Activated CD4-positive, CD25-positive, alpha-beta regulatory T cell treated with anti-CD3 and anti-CD28 coated beads, Interleukin-2, amount 50 U/mL, for 72 hours (primary cell): ENCODE data around the gene FAM20B.
A peak's percentile ranks its signal among the peaks of the same experiment; 100 is the strongest.
"Not testable (repeated sequence)": the region's sequence is repeated elsewhere in the genome, so short reads cannot be mapped to it uniquely, and the experiment has no call there.

Source experiments
- DNase-seq: peaks from one replicate; pipeline ENCODE4 v3.0.0; 2021

Gene FAM20B

DNA sequence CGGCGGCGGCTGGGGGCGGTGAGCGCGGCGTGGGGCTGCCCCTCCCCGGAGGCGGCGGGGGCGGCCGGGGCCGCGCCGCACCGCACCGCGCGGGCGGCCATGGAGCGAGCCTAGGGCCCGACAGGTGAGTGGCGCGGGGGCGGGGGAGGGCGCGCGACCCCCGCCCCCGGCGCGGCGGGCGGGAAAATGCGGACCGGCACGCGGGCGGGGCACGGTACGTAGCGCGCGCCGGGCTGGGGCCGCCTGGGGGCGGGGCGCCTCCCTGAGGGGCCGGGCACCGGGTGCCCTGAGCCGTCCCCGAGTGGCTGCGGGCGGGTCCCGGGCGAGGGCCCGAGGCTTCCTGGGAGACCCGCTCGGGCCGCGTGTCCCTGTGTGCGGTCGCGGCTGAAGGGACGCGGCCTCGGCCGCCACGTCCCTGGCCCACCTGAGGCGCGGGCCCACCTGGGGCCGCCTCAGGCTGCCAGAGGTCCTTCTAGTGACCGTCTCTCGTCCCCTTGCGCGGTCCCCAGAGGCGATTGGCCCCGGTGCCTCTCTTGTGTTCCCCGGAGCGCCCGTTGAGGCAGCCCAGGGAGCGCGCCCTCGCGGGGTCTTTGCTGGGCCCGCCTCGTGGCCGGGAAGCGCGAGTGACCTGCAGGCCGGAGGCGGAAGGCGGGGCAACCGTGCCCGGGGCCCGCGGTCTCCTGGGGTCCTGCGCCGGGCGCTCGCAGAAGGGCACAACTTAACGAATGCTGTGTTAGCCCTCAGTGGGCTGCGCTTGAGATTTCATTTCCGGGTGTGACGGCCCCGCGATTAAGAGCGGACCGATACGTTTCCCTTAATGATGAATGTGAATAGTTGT lies 500 bp downstream of the FAM20B start:
- peak; percentile 71 for DNase-seq

DNA sequence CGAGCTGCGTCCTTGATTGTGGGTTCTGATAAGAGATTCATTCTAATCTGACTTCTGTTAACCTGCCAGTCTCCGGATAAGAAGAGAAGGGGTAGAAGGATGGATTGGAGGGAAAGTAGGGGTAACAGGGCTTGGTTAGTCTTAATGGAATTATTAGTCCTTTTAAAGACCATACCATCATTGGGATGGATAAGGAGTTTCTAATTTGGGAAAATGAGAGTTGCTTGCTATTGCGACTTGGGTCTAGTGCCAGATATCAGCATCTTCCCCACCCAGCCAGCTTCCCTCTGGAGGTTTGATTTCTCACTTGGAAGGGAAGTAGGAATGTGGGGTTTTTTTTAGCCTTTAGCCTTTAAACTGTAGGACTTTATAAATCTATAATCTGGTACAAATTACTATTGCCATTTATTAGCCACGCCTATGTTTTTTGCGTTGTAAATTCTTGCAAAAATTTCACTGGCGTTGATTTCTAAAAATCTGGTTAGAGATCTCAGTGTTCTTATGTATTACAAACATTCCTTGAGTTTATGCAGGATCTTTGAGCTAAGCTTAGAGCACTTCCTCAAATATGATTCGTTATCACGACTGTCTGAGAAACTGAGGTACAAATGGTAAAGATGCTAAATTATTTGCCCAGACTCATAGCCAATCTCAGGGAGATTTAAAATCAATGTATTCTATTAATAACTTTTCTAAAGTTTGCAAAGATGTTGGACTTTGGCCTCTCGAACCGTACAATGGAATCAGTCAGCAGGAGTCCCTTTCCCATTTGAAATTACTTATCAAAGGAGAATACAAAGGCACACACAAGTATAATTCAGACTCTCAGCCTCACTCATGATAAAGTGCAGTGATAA lies 1.3 kb downstream of the FAM20B start:
- DNase-seq = no peak

DNA sequence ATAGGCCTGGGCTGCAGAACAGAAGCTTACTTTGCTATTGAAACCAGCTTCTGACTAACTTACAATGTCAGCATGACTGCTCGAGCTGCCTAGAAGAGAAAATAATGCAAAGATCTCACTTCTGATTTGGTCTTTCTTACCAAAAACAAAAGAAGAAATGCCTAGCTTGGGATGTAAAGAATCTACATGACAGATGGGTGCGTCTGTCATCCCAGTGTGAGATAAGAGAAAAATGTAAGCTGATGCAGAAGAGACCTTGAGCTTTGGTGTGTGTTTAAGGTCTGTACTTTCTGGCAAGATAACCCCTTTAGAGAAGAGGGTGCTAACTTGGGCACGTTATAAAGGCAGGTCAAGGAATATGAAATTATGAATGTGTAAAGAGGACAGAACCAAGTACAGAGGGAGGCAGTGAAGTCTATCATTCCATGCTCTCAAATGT lies 3.6 kb downstream of the FAM20B start:
- no peak for DNase-seq

DNA sequence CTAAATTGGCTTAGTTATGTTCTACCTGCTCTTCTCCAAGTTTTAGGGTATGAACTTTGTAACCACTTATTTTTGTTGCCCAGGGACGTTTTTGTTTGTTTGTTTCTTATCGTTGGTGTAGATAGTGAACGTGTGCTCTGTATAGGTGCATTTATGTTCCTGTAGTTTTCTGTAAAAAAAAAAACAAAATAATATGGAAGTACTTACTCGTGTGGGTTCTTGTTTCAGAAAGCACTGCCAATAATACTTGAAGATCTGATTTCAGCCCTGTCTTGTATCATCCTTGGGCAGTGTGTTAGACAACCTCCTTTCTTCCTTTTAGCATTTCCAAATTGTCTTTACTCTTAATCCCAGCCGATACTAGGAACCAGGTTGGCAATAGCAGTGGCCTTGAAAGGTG lies 4.4 kb downstream of the FAM20B start:
- DNase-seq = no peak

DNA sequence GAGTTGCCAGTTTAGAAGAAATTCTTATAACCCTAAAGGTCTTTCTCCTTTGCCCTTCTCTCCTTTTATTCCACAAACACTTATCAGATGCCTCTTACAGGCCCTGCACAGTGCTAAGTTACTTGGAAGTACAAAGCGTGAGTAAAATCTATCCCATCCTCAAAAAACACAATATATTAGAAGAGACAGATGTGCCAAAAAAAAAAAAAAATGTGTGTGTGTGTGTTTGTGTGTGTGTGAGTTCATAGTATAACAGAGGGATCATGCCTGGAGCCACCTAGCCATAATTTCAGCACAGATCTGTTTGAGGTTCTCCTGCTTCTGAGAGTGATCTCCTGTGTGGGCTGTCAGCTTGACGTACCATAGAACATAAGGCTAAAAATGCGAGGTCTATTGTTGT lies 5.0 kb downstream of the FAM20B start:
- DNase-seq = no peak

DNA sequence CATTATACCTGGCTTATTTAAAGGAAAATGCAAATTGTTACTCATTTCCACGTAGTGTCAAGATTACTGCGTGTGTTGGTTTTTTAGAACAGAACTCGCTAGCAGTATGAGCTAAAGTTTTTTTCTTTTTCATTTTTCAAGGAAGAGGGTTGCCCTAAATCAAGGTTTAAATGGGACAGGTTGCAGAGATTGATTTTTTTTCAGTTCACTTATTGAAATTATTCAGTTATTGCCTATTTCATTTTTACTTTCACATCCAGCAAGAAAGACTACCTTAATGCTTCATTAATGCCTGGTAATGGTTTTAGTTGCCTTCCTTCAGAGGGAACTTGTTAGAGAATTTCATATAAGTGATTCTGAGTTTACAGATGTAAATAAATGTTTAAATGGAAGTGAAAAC lies 5.6 kb downstream of the FAM20B start:
- DNase-seq = no peak

DNA sequence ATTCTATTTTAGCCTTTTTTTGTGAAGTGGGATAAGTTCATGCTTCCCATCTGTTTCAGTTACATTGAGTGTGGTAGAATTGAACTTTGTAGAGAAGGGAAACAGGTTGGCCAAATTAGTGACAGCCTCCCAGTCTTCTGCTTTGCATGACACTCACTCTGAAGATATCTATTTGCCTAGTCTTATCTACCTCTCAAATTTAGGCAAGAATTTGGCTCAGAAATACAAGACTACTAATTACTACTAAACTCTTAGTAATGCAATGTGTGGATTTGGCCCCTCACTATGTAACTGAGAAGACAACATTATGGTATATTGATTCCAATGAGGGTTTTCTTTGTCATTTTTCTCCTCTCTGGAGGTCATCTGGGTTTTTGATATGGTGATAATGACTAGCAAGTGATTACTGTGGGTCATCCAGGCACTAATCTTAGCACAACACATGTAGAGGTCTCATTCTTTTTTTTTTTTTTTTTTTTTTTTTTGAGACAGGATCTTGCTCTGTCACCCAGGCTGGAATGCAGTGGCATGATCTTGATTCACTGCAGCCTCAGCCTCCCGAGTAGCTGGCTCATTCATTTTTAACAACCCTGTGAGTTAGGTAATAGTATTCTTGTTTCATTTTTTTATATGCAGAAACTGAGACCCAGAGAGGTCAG lies 6.3 kb downstream of the FAM20B start:
- no peak for DNase-seq

DNA sequence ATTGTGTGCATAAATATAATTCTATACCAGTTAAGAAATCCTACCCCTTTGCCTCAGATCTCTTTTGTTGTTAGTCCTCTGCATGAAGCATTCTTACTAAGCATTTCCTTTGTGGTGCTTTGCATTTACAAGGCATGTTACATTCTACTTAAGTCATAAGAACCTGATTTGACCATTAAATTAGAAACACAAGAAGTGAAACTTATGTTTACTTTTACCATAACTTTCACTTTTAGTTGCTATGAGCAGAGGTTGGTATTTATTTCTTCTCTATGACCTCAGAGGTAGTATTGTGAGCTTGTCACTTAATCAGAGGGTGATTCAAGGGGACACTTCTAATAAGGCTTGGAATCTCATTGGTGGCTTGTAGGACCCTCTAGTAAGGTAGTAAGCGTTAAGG lies 9.0 kb downstream of the FAM20B start:
- no peak for DNase-seq

DNA sequence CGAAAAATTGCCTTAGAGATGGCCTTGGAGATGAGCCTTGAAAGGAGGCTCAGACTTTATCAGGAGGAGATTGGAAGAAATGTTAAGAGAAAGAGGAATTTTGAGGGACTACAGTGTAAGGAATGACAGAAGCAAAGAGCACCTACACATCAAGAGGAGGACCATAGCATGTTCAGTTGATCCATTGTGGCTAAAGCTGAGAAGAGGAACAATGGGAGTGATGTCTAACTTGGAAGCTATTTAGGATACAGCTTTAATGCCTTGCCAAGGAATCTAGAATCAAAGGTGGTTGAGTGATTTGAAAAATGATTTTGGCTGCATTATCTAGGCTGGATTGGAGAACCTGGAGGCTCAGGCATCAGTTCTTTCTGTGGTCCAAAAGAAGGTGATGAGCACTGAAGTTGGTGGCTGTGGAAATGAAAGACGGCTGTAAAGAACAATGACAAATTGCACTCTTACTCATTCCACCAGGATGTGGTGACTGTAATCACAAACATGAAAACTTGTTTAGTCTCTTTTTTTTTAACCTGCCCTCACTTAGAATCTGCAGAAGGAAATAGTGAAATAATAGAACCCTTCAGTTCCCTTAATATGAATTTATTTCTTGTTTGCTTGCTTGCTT lies 11.3 kb downstream of the FAM20B start:
- DNase-seq = no peak

DNA sequence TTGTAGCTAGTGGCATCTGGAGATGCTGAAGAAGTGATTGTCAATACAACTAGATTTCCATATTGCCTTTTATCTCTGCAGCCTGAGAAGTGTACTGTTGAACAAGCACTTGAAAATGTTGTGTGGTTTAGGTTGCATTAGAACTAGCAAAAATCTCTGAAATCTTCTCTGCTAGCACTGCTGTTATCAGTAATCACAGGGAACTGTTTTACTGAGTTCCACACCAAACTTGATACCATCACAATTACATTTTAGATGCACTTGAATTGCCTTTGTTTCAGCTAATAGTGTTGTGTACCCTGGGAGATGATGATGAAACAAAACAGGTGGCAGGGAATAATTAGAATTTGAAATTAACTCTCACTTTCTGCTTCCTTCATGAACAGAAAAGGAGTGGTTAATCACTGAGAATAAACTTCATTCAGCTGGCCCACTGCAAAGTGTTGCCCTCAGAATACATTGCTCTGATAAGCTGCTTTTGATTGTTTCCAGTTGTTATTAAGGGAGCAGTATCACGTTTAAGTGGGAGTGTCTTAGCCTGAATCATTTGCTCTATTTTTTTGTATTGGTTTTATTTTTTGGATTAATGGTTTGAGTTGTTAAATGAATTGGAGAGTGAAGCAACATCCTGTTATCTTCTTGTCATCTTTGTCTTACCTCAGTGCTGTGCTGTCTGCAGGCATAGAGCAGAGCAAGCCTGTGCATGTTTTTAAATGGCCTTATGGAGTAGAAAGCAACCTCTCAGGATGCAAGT lies 13.0 kb downstream of the FAM20B start:
- no peak for DNase-seq

DNA sequence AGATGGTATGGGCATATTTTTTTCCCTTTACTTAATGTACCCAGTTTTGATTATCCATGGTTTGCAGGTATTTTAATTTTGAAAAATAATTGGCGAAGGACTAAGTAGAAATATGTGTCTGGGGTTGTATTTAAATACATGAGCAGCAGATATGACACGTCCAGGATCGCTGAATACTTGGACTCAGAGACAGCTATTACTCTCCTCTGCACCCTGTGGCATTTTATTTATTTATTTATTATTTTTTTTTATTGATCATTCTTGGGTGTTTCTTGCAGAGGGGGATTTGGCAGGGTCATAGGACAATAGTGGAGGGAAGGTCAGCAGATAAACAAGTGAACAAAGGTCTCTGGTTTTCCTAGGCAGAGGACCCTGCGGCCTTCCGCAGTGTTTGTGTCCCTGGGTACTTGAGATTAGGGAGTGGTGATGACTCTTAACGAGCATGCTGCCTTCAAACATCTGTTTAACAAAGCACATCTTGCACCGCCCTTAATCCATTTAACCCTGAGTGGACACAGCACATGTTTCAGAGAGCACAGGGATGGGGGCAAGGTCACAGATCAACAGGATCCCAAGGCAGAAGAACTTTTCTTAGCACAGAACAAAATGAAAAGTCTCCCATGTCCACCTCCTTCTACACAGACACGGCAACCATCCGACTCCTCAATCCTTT lies 13.9 kb downstream of the FAM20B start:
- not testable (repeated sequence) for DNase-seq

DNA sequence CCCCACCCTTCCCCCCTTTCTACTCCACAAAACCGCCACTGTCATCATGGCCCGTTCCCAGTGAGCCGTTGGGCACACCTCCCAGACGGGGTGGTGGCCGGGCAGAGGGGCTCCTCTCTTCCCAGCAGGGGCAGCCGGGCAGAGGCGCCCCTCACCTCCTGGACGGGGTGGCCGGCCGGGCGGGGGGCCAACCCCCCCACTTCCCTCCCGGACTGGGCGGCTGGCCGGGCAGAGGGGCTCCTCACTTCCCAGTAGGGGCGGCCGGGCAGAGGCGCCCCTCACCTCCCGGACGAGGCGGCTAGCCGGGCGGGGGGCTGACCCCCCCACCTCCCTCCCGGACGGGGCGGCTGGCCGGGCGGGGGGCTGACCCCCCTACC lies 14.5 kb downstream of the FAM20B start:
- DNase-seq = not testable (repeated sequence)

DNA sequence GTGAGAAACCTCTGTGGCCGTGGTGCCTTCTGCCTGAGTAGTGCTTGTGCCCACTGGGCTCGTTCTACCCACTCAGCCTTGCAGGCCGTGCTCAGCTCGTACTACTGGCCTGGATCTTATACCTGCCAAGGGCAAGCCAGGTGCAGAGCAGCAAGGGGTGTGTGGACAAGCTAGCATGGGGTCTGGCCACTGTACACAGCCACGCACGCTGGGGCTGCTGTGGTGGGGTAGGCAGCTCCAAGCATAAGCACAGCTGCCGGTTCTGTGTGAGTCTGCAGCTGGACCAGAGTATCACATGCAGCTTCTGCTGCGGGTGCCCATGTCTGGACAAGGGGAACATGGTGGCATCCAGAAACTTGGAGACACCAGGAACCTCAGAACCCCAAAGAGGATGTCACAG lies 16.4 kb downstream of the FAM20B start:
- DNase-seq = no peak

DNA sequence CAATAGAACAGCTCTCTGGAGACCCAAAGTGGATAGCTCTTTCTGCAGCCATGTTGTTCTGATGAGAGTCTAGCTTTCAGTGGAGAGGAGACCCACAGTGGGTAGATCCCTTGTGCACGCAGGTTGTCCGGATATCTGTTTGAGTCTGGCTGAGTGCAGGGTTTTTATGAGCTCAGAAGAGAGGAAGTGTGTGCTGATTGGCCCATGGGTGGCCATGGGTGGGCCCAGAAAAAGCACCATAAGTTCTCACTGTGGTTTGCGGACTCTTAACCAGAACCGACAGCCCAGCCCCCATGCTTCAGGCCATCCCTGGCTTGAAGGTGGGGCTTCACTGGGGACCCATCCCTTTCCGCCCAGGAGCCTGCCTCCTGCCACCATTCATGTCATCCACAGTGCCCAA lies 17.0 kb downstream of the FAM20B start:
- DNase-seq = no peak

DNA sequence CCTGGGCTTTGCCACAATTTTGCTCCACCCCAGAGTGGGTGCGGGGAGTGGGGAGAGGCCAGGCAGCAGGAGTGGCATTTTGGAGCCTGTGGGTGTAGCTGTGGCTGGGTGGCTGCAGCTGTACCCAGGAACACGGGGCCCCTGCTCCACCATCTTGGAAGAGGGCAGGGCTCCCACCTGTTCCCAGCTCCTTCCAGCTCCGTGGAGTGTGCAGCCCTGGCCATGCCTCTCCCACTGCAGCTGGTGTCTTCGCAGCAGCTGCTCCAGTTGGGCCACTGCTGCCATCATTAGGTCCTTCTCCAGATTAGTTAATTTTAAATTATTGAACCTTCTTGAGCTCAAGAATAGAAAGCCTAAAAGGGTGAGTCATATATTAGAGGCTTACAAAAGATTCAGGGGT lies 17.6 kb downstream of the FAM20B start:
- no peak for DNase-seq

DNA sequence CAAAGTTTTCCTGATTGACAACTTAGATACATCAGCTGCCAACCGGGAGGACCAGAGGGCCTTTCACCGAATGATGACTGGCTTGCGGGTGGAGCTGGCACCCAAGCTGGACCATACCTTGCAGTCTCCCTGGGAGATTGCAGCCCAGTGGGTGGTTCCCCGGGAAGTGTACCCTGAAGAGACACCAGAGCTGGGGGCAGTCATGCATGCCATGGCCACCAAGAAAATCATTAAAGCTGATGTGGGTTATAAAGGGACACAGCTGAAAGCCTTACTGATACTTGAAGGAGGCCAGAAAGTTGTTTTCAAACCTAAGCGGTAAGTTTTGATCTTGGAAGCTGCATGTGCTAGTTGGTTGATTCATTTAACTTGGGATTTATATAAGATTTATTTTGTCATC lies 18.2 kb downstream of the FAM20B start:
- no peak for DNase-seq

DNA sequence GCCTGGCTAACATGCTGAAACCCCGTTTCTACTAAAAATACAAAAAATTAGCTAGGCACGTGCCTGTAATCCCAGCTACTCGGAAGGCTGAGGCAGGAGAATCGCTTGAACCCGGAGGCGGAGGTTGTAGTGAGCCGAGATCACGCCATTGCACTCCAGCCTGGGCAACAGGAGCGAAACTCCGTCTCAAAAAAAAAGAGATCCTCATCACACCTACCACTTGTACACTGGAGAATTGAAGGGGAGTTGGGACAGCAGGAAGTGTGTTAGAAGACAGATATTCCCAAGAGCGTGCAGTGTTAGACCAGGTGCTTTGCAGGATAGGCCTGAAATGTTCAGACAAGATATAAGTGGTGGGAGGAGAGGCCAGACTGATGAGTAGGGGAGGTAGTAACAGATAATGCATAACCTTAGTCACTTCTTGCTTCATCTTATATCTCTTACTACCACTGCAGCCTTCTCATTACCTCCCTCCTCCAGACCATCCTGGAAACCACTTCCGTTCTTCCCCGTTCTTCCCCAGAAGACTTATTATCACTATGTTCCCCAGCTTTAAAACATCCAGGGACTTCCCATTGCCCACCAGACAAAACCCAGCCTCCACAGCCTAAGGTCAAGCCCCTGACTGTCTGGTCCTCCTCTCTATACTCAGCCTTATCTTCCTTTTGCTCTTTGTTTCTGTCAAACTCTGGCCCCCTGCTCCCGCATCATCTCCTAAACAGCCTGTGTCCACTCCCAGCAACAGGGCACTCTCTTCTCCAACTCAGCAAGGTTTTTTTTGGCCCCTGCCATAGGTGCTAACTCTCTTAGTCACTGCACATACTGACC lies 21.3 kb downstream of the FAM20B start:
- DNase-seq = no peak

DNA sequence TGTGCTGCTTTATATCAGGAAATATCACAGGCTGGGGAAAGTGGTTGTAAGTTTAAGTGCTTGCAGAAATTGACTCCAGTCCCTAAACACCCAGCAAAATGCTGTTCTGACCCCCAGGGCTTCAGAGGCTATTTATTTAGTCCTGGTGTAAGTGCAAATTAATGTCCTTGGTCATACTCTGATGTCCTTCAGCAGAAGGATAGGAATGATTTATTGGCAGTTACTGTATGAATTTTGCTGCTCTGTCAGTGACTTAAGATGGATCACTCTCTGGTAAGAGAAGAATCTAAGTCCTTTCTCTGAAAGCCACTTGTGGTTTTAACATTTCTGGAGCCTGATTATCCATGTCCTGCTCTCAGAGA lies 21.9 kb downstream of the FAM20B start:
- no peak for DNase-seq

DNA sequence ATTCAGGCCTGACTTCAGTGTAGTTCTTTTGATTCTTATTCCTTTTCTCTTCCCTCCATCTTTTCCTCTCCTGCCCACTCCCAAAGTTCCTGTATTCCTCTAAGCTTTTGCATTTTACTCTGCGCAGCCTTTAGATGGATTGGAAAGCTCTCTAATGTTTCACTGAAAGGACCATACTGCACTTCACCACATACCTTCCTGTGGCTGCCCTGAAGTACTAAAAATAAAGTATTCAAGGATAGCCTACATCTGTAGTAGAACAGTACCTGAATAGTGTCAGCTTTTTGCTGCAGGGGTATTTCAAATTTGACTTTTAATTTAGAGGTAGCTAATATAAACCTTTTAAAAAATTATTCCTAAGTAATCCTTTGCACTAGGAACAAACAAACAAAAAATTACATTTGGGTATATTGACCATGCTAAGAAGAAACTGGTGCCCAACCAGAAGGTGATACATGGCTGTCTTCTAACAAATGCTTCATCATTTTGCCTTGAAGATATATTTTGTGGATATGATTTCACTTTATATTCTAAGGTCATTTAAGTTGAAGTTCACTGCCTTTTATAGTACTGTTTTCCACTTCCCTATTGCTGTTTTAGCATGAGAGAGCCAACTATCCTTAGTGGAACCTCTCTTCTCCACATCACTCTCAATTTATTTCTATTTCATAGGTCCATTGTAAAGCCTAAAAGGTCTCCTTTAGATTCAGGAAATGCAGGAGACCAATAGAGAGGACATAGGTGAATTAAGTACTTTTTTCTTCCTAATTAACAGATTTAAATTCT lies 22.8 kb downstream of the FAM20B start:
- DNase-seq = no peak

DNA sequence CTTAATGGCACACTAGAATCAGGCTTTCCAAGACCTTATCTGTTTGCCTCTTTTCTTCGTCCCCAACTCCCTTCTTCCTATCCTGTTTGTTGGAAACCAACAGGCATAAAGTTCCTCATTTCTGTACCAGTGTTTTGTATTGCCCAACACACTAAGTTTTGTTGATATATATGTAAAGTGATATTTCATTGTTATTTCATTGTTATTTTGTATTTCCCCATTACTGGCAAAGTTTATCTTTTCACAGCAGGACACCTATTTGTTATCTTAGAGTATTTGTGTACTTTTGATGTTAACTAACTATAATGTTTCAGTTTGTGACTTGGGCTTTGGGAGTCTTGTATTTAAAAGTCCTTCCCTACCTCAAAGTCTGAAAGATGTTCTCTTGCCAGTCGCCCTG lies 27.1 kb downstream of the FAM20B start:
- DNase-seq = no peak
